Activated naive CD8-positive, alpha-beta T cell treated with anti-CD3 and anti-CD28 coated beads for 36 hours (primary cell): Measurements from ENCODE around the gene ALDH3B2. TPM values are rescaled to one million over a fixed set of nuclear protein-coding genes. Genes with fewer than 3 reads are reported as not detected.
"Not testable (repeated sequence)": the region's sequence is repeated elsewhere in the genome, so short reads cannot be mapped to it uniquely, and the experiment has no call there.

Experiments used
- DNase-seq: peaks from one replicate; pipeline ENCODE4 v3.0.0; 2021
- H3K27ac Mint-ChIP-seq: one replicate; pipeline ENCODE4 v1.8.0; 2022; ENCODE audit warnings: mild to moderate bottlenecking, moderate library complexity, mixed read lengths
- H3K27me3 Mint-ChIP-seq: one replicate; pipeline ENCODE4 v1.8.0; 2022; ENCODE audit warnings: mild to moderate bottlenecking, mixed read lengths
- H3K36me3 Mint-ChIP-seq: one replicate; pipeline ENCODE4 v1.8.0; 2021; ENCODE audit warnings: mild to moderate bottlenecking, mixed read lengths
- H3K4me1 Mint-ChIP-seq: one replicate; pipeline ENCODE4 v1.8.0; 2021; ENCODE audit warnings: mixed read lengths
- H3K4me3 Mint-ChIP-seq: one replicate; pipeline ENCODE4 v1.8.0; 2022; ENCODE audit warnings: mild to moderate bottlenecking, moderate library complexity, mixed read lengths
- H3K9me3 Mint-ChIP-seq: one replicate; pipeline ENCODE4 v1.8.0; 2022; ENCODE audit warnings: mixed read lengths
- total RNA-seq, 2 experiments: library from RNA; stranded (reverse); gene quantifications; one replicate each; pipeline ENCODE4 v1.2.3, GENCODE V29; 2021

The ALDH3B2 gene
- not detected for total RNA-seq

- H3K36me3 Mint-ChIP-seq, result no peaks in the 10 kb centered on the region
- no peaks in the 10 kb centered on the region for H3K9me3 Mint-ChIP-seq
- DNase-seq, result no peak
- H3K27ac Mint-ChIP-seq, result no peak within 1 kb of the TSS
- no peaks in the 10 kb centered on the region for H3K4me1 Mint-ChIP-seq
- no peak within 1 kb of the TSS for H3K4me3 Mint-ChIP-seq
- no peaks in the 10 kb centered on the region for H3K27me3 Mint-ChIP-seq
Observed at GRCh38 chr11:67674442-67674871, at the start of gene ALDH3B2. ALDH3B2 (minus strand) TSS chr11:67674623; CDS start chr11:67666935, 7,688 bp downstream.

- not testable (repeated sequence) for H3K4me3 Mint-ChIP-seq, H3K27me3 Mint-ChIP-seq, DNase-seq, H3K36me3 Mint-ChIP-seq, H3K27ac Mint-ChIP-seq, H3K9me3 Mint-ChIP-seq
- H3K4me1 Mint-ChIP-seq, result peaks cover 14% of the 10 kb centered on the region
Observed at GRCh38 chr11:67723036-67723435, 48.6 kb upstream of the ALDH3B2 start.

GRCh38 chr11:67716226-67716625 lies 41.8 kb upstream of the ALDH3B2 start:
- not testable (repeated sequence) for DNase-seq, H3K4me1 Mint-ChIP-seq, H3K4me3 Mint-ChIP-seq, H3K27ac Mint-ChIP-seq, H3K9me3 Mint-ChIP-seq, H3K36me3 Mint-ChIP-seq
- peaks cover 15% of the 10 kb centered on the region for H3K27me3 Mint-ChIP-seq

- not testable (repeated sequence) for DNase-seq, H3K9me3 Mint-ChIP-seq, H3K36me3 Mint-ChIP-seq, H3K4me1 Mint-ChIP-seq, H3K27ac Mint-ChIP-seq, H3K4me3 Mint-ChIP-seq
- peaks cover 18% of the 10 kb centered on the region for H3K27me3 Mint-ChIP-seq
Observed at GRCh38 chr11:67715801-67716200, 41.4 kb upstream of the ALDH3B2 start.

GRCh38 chr11:67713892-67714509 lies 39.6 kb upstream of the ALDH3B2 start:
- not testable (repeated sequence) for H3K4me1 Mint-ChIP-seq, H3K27ac Mint-ChIP-seq, H3K36me3 Mint-ChIP-seq, H3K9me3 Mint-ChIP-seq, H3K4me3 Mint-ChIP-seq
- peaks cover 25% of the 10 kb centered on the region for H3K27me3 Mint-ChIP-seq
- peak; percentile 48 for DNase-seq

- not testable (repeated sequence) for H3K9me3 Mint-ChIP-seq, H3K4me1 Mint-ChIP-seq, H3K27ac Mint-ChIP-seq, DNase-seq, H3K4me3 Mint-ChIP-seq, H3K36me3 Mint-ChIP-seq
- peaks cover 25% of the 10 kb centered on the region for H3K27me3 Mint-ChIP-seq
Observed at GRCh38 chr11:67711676-67712075, 37.3 kb upstream of the ALDH3B2 start.

- not testable (repeated sequence) for H3K9me3 Mint-ChIP-seq, DNase-seq, H3K4me3 Mint-ChIP-seq, H3K27ac Mint-ChIP-seq, H3K36me3 Mint-ChIP-seq, H3K4me1 Mint-ChIP-seq
- peaks cover 25% of the 10 kb centered on the region for H3K27me3 Mint-ChIP-seq
Observed at GRCh38 chr11:67711212-67711611, 36.8 kb upstream of the ALDH3B2 start.

GRCh38 chr11:67709806-67710205 lies 35.4 kb upstream of the ALDH3B2 start:
- not testable (repeated sequence) for H3K27ac Mint-ChIP-seq, H3K4me3 Mint-ChIP-seq, H3K36me3 Mint-ChIP-seq, H3K9me3 Mint-ChIP-seq, H3K4me1 Mint-ChIP-seq, DNase-seq
- H3K27me3 Mint-ChIP-seq, result peaks cover 25% of the 10 kb centered on the region

- peaks cover 7% of the 10 kb centered on the region for H3K27me3 Mint-ChIP-seq
- no peaks in the 10 kb centered on the region for H3K9me3 Mint-ChIP-seq
- H3K4me3 Mint-ChIP-seq, result no peak overlapping the region
- H3K4me1 Mint-ChIP-seq, result no peaks in the 10 kb centered on the region
- H3K36me3 Mint-ChIP-seq, result no peaks in the 10 kb centered on the region
- no peak for DNase-seq
- H3K27ac Mint-ChIP-seq, result no peak overlapping the region
Observed at GRCh38 chr11:67705264-67705663, 30.8 kb upstream of the ALDH3B2 start.

GRCh38 chr11:67704524-67704923 lies 30.1 kb upstream of the ALDH3B2 start:
- H3K27ac Mint-ChIP-seq, result no peak overlapping the region
- H3K4me1 Mint-ChIP-seq, result no peaks in the 10 kb centered on the region
- H3K9me3 Mint-ChIP-seq, result no peaks in the 10 kb centered on the region
- H3K4me3 Mint-ChIP-seq, result no peak overlapping the region
- DNase-seq, result no peak
- H3K36me3 Mint-ChIP-seq, result no peaks in the 10 kb centered on the region
- no peaks in the 10 kb centered on the region for H3K27me3 Mint-ChIP-seq

- H3K27me3 Mint-ChIP-seq, H3K4me3 Mint-ChIP-seq, DNase-seq, H3K4me1 Mint-ChIP-seq, H3K9me3 Mint-ChIP-seq, H3K36me3 Mint-ChIP-seq, H3K27ac Mint-ChIP-seq: not testable (repeated sequence)
Observed at GRCh38 chr11:67703709-67704108, 29.3 kb upstream of the ALDH3B2 start.

GRCh38 chr11:67700548-67701262 lies 26.3 kb upstream of the ALDH3B2 start:
- no peaks in the 10 kb centered on the region for H3K27me3 Mint-ChIP-seq
- H3K36me3 Mint-ChIP-seq, result no peaks in the 10 kb centered on the region
- DNase-seq, result no peak
- H3K27ac Mint-ChIP-seq, result no peak overlapping the region
- no peaks in the 10 kb centered on the region for H3K4me1 Mint-ChIP-seq
- no peak overlapping the region for H3K4me3 Mint-ChIP-seq
- no peaks in the 10 kb centered on the region for H3K9me3 Mint-ChIP-seq

- H3K4me1 Mint-ChIP-seq, result no peaks in the 10 kb centered on the region
- no peaks in the 10 kb centered on the region for H3K9me3 Mint-ChIP-seq
- H3K36me3 Mint-ChIP-seq, result no peaks in the 10 kb centered on the region
- H3K4me3 Mint-ChIP-seq, result no peak overlapping the region
- DNase-seq, result no peak
- H3K27ac Mint-ChIP-seq, result no peak overlapping the region
- H3K27me3 Mint-ChIP-seq, result no peaks in the 10 kb centered on the region
Observed at GRCh38 chr11:67700141-67700540, 25.7 kb upstream of the ALDH3B2 start.

GRCh38 chr11:67699521-67699920 lies 25.1 kb upstream of the ALDH3B2 start:
- no peaks in the 10 kb centered on the region for H3K9me3 Mint-ChIP-seq
- no peak overlapping the region for H3K4me3 Mint-ChIP-seq
- no peaks in the 10 kb centered on the region for H3K27me3 Mint-ChIP-seq
- no peaks in the 10 kb centered on the region for H3K36me3 Mint-ChIP-seq
- no peak for DNase-seq
- no peak overlapping the region for H3K27ac Mint-ChIP-seq
- no peaks in the 10 kb centered on the region for H3K4me1 Mint-ChIP-seq

GRCh38 chr11:67698247-67698646 lies 23.8 kb upstream of the ALDH3B2 start:
- H3K27me3 Mint-ChIP-seq, result no peaks in the 10 kb centered on the region
- no peaks in the 10 kb centered on the region for H3K9me3 Mint-ChIP-seq
- H3K4me3 Mint-ChIP-seq, result no peak overlapping the region
- DNase-seq, result peak; percentile 22
- H3K36me3 Mint-ChIP-seq, result no peaks in the 10 kb centered on the region
- H3K4me1 Mint-ChIP-seq, result no peaks in the 10 kb centered on the region
- H3K27ac Mint-ChIP-seq, result no peak overlapping the region

GRCh38 chr11:67697846-67698245 lies 23.4 kb upstream of the ALDH3B2 start:
- Mint-ChIP-seq H3K4me1 (no peaks in the 10 kb centered on the region), H3K9me3 (no peaks in the 10 kb centered on the region), H3K4me3 (no peak overlapping the region), H3K27ac (no peak overlapping the region), H3K27me3 (no peaks in the 10 kb centered on the region), H3K36me3 (no peaks in the 10 kb centered on the region)
- no peak for DNase-seq
